GM23338 (cell line): ENCODE data around the gene POLD3. TPM values are rescaled to one million over a fixed set of nuclear protein-coding genes. Genes with fewer than 3 reads are reported as not detected.

Experiments
- ATAC-seq: fragments of 200-7000 bp; cut with Tn5 transposase; 3 replicates; pipeline ENCODE4 v1.9.1; 2020
- DNase-seq: peaks from one replicate; pipeline ENCODE4 v3.0.0-alpha.2; 2015; ENCODE audit warnings: low spot score
- H2AFZ ChIP-seq: fragments of 200-600 bp; sonication (generic); 2 replicates; pipeline ENCODE4 v1.8.0; 2016; ENCODE audit warnings: antibody characterized with exemption, mild to moderate bottlenecking, moderate library complexity
- H3F3A ChIP-seq: fragments of 200-600 bp; sonication (generic); replicated peaks from 2 replicates; pipeline ENCODE4 v1.8.0; 2017; ENCODE audit warnings: antibody characterized with exemption, mixed run types, low read depth
- H3K27ac ChIP-seq: fragments of 200-600 bp; sonication (generic); 2 replicates; pipeline ENCODE4 v1.6.1; 2016; ENCODE audit warnings: low read depth
- H3K27me3 ChIP-seq: fragments of 200-600 bp; sonication (generic); 2 replicates; pipeline ENCODE4 v1.8.0; 2016; ENCODE audit warnings: mild to moderate bottlenecking, mixed run types, moderate library complexity; ENCODE audit not compliant: insufficient read depth
- H3K36me3 ChIP-seq: fragments of 200-600 bp; sonication (generic); 2 replicates; pipeline ENCODE4 v1.8.0; 2016; ENCODE audit warnings: mild to moderate bottlenecking; ENCODE audit not compliant: insufficient read depth
- H3K4me1 ChIP-seq: fragments of 200-600 bp; sonication (generic); 2 replicates; pipeline ENCODE4 v1.8.0; 2016; ENCODE audit warnings: mild to moderate bottlenecking, moderate library complexity; ENCODE audit not compliant: insufficient read depth
- H3K4me2 ChIP-seq: fragments of 200-600 bp; sonication (generic); 2 replicates; pipeline ENCODE4 v1.7.1; 2017; ENCODE audit warnings: mixed run types
- H3K4me3 ChIP-seq: fragments of 200-600 bp; sonication (generic); 2 replicates; pipeline ENCODE4 v1.6.1; 2016; ENCODE audit warnings: mixed run types
- H3K79me2 ChIP-seq: fragments of 200-600 bp; sonication (generic); replicated peaks from 2 replicates; pipeline ENCODE4 v1.8.0; 2017; ENCODE audit warnings: mild to moderate bottlenecking; ENCODE audit not compliant: insufficient read depth
- H3K9me2 ChIP-seq: fragments of 200-600 bp; sonication (generic); 2 replicates; pipeline ENCODE4 v1.8.0; 2017; ENCODE audit not compliant: insufficient read depth
- H4K20me1 ChIP-seq: fragments of 200-600 bp; sonication (generic); replicated peaks from 2 replicates; pipeline ENCODE4 v1.8.0; 2017; ENCODE audit warnings: mild to moderate bottlenecking; ENCODE audit not compliant: insufficient read depth
- H3K27ac Mint-ChIP-seq: 2 replicates; pipeline ENCODE4 v1.8.0; 2020; ENCODE audit warnings: inconsistent platforms, mild to moderate bottlenecking, moderate library complexity, mixed read lengths
- H3K27me3 Mint-ChIP-seq: 3 replicates; pipeline ENCODE4 v1.8.0; 2022; ENCODE audit warnings: low read depth, mild to moderate bottlenecking, moderate library complexity, mixed read lengths, inconsistent platforms; ENCODE audit not compliant: insufficient read depth, poor library complexity
- H3K36me3 Mint-ChIP-seq: 3 replicates; pipeline ENCODE4 v1.8.0; 2021; ENCODE audit warnings: low read depth, mild to moderate bottlenecking, inconsistent platforms, moderate library complexity, mixed read lengths
- H3K4me1 Mint-ChIP-seq: 3 replicates; pipeline ENCODE4 v1.8.0; 2020; ENCODE audit warnings: mild to moderate bottlenecking, inconsistent platforms, mixed read lengths
- H3K4me3 Mint-ChIP-seq: 3 replicates; pipeline ENCODE4 v1.8.0; 2021; ENCODE audit warnings: moderate library complexity, mild to moderate bottlenecking, inconsistent platforms, mixed read lengths
- H3K9me3 Mint-ChIP-seq: 3 replicates; pipeline ENCODE4 v1.8.0; 2020; ENCODE audit warnings: moderate library complexity, mild to moderate bottlenecking, inconsistent platforms, mixed read lengths
- CREB1 ChIP-seq: fragments of 250-450 bp; sonication (Bioruptor Pico); IDR thresholded peaks from 2 replicates; pipeline ENCODE4 v1.5.0; 2020; ENCODE audit warnings: low read depth, mild to moderate bottlenecking, moderate library complexity
- EZH2 ChIP-seq: fragments of 200-600 bp; sonication (generic); IDR thresholded peaks from one replicate; pipeline ENCODE4 v1.8.0; 2017; ENCODE audit warnings: antibody characterized with exemption, mild to moderate bottlenecking, low read depth; ENCODE audit not compliant: unreplicated experiment
- EZH2phosphoT487 ChIP-seq: fragments of 200-600 bp; sonication (generic); IDR thresholded peaks from one replicate; pipeline ENCODE4 v1.8.1; 2018; ENCODE audit warnings: antibody characterized with exemption; ENCODE audit not compliant: unreplicated experiment
- JUNB ChIP-seq: IDR thresholded peaks from one replicate; pipeline ENCODE4 v1.6.1; 2016; ENCODE audit warnings: antibody characterized with exemption; ENCODE audit not compliant: unreplicated experiment
- NANOG ChIP-seq: IDR thresholded peaks from 2 replicates; pipeline ENCODE4 v1.6.1; 2016; ENCODE audit warnings: antibody characterized with exemption, borderline replicate concordance
- POLR2AphosphoS5 ChIP-seq: IDR thresholded peaks from 2 replicates; pipeline ENCODE4 v1.6.1; 2016; ENCODE audit warnings: antibody characterized with exemption, low read depth
- STAT1 ChIP-seq: IDR thresholded peaks from one replicate; pipeline ENCODE4 v1.6.1; 2016; ENCODE audit warnings: antibody characterized with exemption; ENCODE audit not compliant: unreplicated experiment
- ZNF114 ChIP-seq: fragments of 250-450 bp; sonication (Bioruptor Pico); IDR thresholded peaks from 2 replicates; pipeline ENCODE4 v1.5.0; 2020; ENCODE audit warnings: mild to moderate bottlenecking, moderate library complexity
- ZNF331 ChIP-seq: fragments of 250-450 bp; sonication (Bioruptor Pico); IDR thresholded peaks from 2 replicates; pipeline ENCODE4 v1.5.0; 2020; ENCODE audit warnings: low read depth, mild to moderate bottlenecking, moderate library complexity
- polyA plus RNA-seq: library from polyadenylated mRNA; unstranded; fragments of >200 nt; fragmentation: Nextera tagmentation; extraction: Ambion mirVana; gene quantifications from 2 replicates; pipeline ENCODE4 v1.2.1, GENCODE V29; 2016
- total RNA-seq: library from RNA; depleted of rRNA; stranded (reverse); fragments of >200 nt; shearing (Covaris generic); gene quantifications from 2 replicates; pipeline ENCODE4 v1.2.3, GENCODE V29; 2014
- TF ChIP-seq, protein P1 (sequence below): fragments of 250-450 bp; sonication (Bioruptor Pico); IDR thresholded peaks from 2 replicates; pipeline ENCODE4 v1.5.0; 2020; ENCODE audit warnings: mild to moderate bottlenecking, moderate library complexity
- TF ChIP-seq, protein P2 (sequence below): IDR thresholded peaks from 2 replicates; pipeline ENCODE4 v1.6.1; 2016; ENCODE audit warnings: antibody characterized with exemption

Gene POLD3
- total and polyA plus RNA-seq, 2 experiments from 2014 or later = 21.9 to 50.1 TPM

GRCh38 chr11:74683941-74684481, 91.6 kb downstream of the POLD3 start (continued):
- TF ChIP-seq, protein P1, sequence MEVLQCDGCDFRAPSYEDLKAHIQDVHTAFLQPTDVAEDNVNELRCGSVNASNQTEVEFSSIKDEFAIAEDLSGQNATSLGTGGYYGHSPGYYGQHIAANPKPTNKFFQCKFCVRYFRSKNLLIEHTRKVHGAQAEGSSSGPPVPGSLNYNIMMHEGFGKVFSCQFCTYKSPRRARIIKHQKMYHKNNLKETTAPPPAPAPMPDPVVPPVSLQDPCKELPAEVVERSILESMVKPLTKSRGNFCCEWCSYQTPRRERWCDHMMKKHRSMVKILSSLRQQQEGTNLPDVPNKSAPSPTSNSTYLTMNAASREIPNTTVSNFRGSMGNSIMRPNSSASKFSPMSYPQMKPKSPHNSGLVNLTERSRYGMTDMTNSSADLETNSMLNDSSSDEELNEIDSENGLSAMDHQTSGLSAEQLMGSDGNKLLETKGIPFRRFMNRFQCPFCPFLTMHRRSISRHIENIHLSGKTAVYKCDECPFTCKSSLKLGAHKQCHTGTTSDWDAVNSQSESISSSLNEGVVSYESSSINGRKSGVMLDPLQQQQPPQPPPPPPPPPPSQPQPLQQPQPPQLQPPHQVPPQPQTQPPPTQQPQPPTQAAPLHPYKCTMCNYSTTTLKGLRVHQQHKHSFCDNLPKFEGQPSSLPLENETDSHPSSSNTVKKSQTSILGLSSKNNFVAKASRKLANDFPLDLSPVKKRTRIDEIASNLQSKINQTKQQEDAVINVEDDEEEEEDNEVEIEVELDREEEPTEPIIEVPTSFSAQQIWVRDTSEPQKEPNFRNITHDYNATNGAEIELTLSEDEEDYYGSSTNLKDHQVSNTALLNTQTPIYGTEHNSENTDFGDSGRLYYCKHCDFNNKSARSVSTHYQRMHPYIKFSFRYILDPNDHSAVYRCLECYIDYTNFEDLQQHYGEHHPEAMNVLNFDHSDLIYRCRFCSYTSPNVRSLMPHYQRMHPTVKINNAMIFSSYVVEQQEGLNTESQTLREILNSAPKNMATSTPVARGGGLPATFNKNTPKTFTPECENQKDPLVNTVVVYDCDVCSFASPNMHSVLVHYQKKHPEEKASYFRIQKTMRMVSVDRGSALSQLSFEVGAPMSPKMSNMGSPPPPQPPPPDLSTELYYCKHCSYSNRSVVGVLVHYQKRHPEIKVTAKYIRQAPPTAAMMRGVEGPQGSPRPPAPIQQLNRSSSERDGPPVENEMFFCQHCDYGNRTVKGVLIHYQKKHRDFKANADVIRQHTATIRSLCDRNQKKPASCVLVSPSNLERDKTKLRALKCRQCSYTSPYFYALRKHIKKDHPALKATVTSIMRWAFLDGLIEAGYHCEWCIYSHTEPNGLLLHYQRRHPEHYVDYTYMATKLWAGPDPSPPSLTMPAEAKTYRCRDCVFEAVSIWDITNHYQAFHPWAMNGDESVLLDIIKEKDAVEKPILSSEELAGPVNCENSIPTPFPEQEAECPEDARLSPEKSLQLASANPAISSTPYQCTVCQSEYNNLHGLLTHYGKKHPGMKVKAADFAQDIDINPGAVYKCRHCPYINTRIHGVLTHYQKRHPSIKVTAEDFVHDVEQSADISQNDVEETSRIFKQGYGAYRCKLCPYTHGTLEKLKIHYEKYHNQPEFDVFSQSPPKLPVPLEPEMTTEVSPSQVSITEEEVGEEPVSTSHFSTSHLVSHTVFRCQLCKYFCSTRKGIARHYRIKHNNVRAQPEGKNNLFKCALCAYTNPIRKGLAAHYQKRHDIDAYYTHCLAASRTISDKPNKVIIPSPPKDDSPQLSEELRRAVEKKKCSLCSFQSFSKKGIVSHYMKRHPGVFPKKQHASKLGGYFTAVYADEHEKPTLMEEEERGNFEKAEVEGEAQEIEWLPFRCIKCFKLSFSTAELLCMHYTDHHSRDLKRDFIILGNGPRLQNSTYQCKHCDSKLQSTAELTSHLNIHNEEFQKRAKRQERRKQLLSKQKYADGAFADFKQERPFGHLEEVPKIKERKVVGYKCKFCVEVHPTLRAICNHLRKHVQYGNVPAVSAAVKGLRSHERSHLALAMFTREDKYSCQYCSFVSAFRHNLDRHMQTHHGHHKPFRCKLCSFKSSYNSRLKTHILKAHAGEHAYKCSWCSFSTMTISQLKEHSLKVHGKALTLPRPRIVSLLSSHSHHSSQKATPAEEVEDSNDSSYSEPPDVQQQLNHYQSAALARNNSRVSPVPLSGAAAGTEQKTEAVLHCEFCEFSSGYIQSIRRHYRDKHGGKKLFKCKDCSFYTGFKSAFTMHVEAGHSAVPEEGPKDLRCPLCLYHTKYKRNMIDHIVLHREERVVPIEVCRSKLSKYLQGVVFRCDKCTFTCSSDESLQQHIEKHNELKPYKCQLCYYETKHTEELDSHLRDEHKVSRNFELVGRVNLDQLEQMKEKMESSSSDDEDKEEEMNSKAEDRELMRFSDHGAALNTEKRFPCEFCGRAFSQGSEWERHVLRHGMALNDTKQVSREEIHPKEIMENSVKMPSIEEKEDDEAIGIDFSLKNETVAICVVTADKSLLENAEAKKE (CRISPR knock-in tag) = no peak
- TF ChIP-seq ZNF114 (CRISPR knock-in tag) (no peak), ZNF331 (CRISPR knock-in tag) (no peak)

GRCh38 chr11:74684661-74685060, 92.3 kb downstream of the POLD3 start:
- no peaks in the 10 kb centered on the region for H3K4me1 ChIP-seq
- H3K9me2 ChIP-seq = no peaks in the 10 kb centered on the region; the same call in 1 of the 2 replicates
- H3K79me2 ChIP-seq = no peaks in the 10 kb centered on the region
- Mint-ChIP-seq H3K9me3 (no peaks in the 10 kb centered on the region; the same call in 2 of the 3 replicates), H3K36me3 (no peaks in the 10 kb centered on the region; the same call in 2 of the 3 replicates), H3K4me1 (peaks cover 6% of the 10 kb centered on the region; the same call in 2 of the 3 replicates), H3K27ac (no peak overlapping the region), H3K27me3 (peaks cover 14% of the 10 kb centered on the region), H3K4me3 (no peak overlapping the region)
- H3K4me3 ChIP-seq = no peak overlapping the region
- H3F3A ChIP-seq = no peaks in the 10 kb centered on the region
- ATAC-seq (no peak), DNase-seq (no peak)
- H3K4me2 ChIP-seq = no peak overlapping the region
- H3K36me3 ChIP-seq = no peaks in the 10 kb centered on the region
- H4K20me1 ChIP-seq = no peaks in the 10 kb centered on the region; the same call in 1 of the 2 replicates
- peaks cover 11% of the 10 kb centered on the region for H3K27me3 ChIP-seq
- H2AFZ ChIP-seq = no peak overlapping the region
- H3K27ac ChIP-seq = no peak overlapping the region
- TF ChIP-seq EZH2phosphoT487 (no peak), POLR2AphosphoS5 (no peak), NANOG (no peak), ZNF331 (CRISPR knock-in tag) (no peak), CREB1 (CRISPR knock-in tag) (no peak), ZNF114 (CRISPR knock-in tag) (no peak), JUNB (no peak), STAT1 (no peak), EZH2 (no peak)
- TF ChIP-seq, protein P2, sequence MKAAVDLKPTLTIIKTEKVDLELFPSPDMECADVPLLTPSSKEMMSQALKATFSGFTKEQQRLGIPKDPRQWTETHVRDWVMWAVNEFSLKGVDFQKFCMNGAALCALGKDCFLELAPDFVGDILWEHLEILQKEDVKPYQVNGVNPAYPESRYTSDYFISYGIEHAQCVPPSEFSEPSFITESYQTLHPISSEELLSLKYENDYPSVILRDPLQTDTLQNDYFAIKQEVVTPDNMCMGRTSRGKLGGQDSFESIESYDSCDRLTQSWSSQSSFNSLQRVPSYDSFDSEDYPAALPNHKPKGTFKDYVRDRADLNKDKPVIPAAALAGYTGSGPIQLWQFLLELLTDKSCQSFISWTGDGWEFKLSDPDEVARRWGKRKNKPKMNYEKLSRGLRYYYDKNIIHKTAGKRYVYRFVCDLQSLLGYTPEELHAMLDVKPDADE = no peak
